Activated CD4-positive, alpha-beta T cell treated with anti-CD3 and anti-CD28 coated beads, Interleukin-2, amount 50 U/mL, for 16 hours (primary cell): ENCODE results near the gene SPATA13.

Experiments used
- DNase-seq: peaks from one replicate; pipeline ENCODE4 v3.0.0-alpha.2; 2020

SPATA13 gene

DNA sequence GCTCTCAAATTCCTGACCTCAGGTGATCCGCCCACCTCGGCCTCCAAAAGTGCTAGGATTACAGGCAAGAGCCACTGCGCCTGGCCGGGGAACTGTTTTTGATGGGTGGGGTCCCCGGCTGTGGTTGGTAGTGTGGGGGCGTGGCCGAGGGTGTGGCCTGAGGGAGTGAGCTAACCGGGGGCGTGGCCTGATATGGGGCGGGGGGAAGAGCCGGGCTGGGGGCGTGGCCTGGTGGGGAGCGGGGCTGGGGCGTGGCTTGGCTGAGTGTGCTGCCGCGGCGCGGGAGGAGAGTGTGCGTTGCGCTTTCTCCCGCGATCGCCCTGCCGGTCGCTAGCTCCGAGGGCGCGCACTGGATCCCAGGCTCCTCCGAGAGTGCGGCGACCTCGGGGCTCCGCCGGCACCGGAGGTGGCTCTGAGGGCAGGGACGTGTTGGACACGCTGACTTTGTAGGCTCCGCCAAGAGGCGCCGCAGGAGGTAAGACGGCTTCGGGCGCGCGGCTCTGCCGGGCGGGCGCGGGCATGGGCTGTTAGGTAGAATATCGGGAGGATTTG, at the start of gene SPATA13:
Gene SPATA13 (plus strand): TSS at position 263 of the 552 bp plus-strand sequence. CDS start 62,210 bp downstream, outside the sequence.
- DNase-seq: peak; percentile 94

DNA sequence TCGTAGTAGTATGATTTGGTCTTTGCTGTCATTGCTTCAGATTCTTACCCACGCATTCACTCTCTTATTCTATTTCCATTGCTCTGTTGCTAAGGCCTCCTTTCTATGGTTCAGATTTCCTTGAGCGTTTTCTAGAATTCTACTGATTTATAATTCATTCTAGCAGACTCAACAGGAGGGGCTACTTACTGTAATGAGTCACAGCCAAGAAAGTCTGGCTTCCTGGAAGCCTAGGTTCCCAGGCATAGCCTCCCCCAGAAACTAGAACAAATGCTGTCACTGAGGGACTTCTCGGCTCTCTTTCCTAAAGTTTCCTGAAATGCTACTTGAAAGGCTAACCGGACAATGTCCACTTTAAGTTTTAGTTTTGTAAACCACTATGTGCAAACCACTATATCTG, 47.7 kb upstream of the SPATA13 start:
- no peak for DNase-seq

DNA sequence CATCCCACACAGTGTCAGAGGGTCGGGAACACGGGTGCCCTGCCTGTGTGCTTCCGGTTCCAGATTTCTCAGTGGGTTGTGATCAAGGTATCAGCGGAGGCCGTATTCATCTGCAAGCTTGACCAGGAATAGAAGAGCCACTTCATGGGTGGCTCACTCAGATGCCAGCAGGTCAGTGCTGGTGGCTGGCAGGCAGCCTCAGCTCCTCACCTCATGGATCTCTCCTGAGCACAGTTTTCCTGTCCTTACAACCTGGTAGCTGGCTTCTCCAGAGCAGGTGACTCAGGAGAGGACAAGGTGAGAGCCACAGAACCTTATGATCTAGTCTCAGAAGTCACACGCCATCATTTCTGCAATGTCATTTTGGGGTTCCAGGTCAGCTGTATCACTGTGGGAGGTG, 44.8 kb upstream of the SPATA13 start:
- DNase-seq: no peak

DNA sequence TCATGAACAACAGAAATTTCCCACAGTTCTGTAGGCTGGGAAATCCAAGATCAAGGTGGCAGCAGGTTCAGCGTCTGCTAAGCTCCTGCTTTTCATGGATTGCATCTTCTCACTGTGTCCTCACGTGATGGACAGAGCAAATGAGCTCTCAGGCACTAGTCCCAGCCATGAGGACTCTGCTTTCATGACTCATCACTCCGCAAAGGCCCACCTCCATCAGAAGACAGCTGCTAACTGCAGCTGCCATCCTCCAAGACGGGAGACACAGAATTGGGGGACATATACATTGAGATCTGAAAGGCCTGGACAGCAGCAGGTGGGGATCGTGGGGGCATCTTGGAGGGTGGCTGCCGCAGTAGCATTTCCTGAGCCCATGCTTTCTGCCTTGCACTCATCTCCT, 44.4 kb upstream of the SPATA13 start:
- DNase-seq: no peak

DNA sequence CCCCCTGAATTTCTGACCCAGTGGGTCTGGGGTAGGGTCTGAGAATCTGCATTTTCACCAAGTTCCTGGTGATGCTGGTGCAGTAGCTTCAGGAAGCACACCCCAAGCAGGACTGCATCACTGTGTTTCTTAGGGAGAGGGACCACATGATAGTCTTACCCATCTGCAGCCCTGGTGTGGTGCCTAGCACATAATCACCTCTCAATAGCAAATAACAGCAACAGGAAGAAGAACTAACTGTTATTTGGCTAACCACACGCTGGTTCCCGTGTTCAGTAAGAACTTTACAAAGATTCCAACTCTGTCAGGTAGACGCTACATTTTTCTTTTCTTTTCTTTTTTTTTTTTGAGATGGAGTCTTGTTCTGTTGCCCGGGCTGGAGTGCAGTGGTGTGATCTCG, 41.9 kb upstream of the SPATA13 start:
- no peak for DNase-seq

DNA sequence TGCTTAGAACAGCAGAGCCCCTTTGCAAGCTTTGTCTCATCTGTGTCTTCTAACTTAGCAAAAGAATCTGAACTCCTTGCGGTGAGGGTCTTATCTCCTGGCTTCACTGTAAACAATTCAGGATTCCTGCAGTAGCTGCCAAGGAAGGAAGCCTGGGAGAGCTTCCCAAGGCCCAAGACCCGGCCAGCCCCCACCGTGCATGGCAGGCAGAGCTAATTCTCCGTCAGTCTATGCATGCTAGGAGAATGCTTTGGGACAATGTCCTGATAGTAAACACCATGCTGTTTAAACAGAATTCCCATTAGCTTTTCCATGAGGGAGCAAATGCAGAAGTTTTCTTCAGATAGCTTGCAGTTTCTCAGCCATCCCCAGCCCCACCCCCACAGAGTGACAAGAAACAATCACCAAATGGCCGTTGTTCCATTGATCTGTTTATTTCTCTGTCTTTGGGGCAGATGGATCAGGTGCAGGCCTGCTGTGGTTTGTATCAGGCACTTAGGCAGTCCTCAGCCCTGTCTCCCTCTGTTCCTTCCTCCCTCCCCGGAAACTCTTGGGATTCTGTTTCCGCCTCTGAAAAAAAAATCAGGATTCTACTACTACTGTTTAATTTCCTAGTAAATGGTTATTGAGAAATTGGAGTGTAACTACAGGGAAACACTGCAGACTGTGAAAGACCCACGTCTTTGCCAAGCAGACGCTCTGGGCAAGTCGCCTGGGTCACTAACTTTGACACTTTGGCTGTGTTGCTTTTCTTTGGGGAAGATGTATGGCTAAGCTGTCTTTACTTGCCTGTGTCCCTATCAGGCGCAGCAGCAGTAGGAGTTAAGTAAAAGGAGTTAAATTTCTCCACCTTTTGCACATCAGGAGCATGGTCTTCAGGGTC, 40.7 kb upstream of the SPATA13 start:
- no peak for DNase-seq

DNA sequence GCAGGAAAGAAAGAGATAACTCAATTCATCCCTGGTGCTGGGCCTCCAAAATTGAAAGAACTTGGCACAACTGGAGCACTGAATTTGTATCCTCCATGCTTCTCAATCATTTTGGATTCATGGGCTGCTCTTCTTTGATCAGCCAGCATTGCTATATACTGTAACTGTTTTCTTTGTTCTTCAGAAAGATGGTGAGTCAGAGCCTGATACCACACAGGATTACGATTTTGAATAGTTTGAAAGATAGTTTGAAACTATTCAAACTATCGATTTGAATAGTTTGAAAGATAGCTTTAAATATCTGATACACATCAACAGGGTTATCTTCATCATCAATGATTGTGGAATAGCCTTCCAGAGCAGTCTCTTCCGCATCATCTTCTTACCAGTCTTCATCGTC, 38.5 kb upstream of the SPATA13 start:
- DNase-seq: peak; percentile 82

DNA sequence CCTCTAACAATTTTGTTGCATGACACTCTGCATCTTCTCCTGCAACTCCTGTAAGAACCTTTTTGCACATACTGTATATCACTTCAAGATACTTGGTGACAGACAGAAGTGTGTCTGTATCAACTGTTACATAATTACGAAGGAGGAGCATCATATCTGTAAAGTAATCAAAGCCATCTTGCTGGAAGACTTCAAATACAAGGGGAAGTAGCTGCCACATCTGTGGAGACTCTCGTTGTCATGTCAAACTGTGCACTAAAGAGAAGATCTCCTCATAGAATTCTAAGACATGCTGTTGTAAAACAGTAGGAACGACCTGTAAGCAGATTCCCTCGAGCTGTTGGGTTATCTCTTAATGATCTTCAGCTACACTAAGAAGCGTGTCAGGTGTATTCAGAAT, 38.0 kb upstream of the SPATA13 start:
- DNase-seq: no peak

DNA sequence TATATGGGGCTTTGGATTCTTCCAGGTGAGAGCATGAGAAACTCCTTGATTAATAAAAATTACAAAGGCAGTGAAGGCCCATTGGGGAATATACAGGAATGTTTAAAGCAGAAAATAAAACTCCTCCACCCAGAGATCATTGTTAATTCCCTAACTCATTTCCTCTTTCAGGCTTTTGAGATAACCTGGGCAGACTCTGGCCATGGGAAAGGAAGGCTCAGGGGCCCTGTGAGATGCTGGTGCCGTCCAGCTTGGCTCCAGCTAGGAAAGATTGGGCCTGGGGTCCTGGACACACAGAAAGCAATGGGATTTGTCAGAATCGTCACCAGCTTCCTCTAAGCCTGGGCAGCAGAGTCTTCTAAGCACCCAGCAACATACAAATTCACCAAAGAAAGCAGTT, 36.8 kb upstream of the SPATA13 start:
- DNase-seq: no peak

DNA sequence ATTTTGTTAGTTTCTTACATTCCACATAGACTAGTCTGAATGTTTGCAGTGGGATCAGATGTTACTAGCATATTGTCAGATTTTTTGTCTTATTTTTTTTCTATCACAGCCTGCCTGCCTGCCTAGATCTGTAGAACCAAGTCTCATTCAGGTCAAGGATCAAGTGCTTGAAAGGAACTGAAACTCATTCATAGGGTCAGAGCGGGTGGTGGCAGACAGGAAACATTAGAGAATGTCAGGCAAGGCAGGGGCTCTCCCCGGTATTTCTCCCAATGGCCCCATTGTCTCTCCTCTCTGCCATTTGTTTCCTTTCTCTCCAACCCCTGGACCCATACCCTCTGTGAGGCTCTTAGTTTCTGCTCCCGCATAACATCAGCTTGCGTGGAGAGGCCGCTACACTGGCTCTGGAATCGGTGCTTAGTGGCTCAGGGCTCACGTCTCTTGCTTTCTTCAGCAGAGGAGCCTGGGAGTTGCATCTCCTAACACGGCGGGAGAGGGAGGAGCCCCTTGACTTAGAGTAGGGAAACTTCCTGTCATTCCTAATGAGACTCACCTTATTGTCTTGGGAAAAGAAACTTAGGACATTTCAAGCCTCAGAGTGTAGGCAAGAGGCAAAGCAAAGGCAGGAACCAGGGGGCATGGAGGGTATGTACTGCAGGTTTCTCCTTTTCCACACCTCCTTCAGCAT, 35.6 kb upstream of the SPATA13 start:
- peak; percentile 32 for DNase-seq

DNA sequence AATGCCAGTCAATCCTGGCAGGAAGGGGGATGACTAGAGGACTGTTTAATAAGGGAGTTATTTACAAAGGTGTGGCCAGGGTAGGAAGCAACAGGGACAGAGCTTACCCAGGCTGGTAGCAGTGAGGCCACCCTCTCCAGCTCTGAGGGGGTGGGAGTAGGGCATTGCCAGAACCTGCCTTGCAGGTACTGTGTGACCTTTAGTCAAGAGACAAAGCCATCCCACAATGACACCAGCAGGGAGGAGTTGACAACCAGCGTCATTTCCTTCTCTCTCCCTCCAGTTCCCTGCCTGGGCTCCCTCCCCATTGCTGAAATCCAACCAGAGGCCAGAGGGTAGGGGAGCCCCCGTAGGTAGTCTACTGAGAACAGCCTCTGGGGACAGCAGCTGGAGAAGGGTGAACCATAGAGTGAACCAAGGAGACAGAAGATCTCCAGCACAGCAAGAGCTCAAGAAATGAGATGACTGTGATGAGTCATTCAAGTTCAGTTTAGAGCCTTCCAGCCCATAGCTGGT, 33.3 kb upstream of the SPATA13 start:
- peak; percentile 81 for DNase-seq

DNA sequence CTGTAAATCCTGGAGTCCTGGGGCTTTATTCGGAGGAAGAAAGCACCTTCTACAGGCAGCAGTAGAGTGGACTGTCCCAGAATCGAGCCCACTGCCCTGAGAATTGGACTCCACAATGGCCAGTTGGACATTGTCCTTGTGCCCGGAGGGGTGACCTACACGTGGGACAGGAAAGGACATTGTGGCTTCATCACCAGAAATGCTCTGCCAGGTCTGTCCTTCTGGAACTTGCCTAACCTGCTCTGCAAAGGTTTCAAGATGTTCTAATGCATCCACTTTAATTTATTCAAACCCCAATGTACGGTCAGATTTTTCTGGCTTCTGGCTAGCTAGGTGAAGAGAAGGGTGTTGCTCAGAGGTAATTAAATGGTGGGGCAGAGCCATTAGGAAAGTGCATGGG, 32.4 kb upstream of the SPATA13 start:
- no peak for DNase-seq

DNA sequence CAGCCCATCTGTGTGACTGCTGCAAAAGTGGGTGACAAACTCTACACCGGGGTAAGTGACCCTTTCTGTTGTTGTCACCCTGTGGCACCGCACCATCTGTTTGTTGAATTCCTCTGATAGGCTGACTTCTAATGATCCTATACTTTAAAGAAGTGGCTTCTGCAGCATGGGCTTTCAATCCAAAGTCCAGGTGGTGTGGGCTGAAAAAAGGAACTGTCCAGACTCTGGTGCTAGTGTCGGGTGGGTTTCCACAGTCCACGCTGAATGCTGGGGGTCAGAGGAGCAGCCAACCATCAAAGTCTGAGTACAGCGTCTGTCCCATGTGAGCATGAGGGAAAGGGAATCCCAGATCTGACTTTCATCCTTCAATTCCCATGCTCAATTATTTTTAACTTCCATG, 31.6 kb upstream of the SPATA13 start:
- no peak for DNase-seq

DNA sequence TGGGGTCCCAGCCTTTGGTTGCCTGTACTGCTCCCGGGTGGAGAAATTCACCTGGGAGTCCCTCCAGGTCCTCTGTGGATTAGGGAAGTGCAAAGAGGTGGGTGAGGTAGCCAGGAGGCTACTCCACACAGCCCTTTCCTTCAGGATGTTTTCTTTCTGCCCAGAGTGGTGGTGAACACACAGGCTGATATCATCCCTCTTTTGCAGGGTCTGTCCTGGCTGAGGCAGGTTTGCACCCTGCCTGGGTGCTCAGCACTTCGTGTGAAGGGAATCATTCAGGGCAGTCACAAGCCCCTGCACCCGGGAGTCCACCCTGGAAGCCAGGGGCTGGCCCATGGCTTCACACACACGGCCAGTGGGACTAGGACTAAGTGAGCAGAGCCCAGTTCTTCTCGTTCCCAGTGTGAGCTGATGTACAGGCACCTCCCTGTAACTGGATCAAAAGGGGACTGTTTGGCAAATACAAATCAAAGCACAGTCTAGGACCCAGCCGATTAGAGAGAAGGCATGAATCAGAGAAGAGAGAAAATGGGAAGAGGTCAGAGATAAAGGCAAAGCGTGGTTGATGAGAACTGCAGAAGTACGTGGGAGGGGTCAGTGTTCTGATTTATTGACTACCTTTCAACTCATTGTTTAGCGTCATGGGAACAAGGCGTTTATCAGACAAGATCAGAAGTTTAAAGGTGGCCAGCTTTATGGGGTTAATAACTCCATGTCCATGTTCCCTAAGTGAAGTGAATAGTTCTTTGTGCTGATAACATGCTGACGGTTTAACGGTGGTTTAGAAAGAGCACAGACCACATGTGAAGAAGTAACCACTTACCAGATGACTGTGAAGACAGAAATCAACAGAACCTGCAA, 30.4 kb upstream of the SPATA13 start:
- peak; percentile 69 for DNase-seq

DNA sequence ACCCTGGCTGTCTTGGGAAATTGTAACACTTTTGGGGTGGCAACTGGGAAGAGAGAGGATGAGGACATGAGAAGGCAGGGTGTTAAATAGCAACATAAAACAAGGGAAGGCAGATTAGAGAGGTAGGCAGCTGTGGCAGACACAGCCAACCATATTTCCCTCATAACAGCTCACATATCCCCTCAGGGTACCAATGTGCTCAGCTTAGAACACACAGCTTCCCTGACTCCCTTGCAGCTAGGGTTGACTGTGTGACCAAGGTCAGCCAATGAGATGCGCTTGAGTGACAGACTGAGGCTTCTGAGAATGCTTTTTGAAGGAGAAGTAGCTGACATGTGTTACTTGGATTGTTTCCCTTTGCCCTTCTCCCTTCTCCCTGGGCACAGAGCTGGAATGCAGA, 28.8 kb upstream of the SPATA13 start:
- no peak for DNase-seq

DNA sequence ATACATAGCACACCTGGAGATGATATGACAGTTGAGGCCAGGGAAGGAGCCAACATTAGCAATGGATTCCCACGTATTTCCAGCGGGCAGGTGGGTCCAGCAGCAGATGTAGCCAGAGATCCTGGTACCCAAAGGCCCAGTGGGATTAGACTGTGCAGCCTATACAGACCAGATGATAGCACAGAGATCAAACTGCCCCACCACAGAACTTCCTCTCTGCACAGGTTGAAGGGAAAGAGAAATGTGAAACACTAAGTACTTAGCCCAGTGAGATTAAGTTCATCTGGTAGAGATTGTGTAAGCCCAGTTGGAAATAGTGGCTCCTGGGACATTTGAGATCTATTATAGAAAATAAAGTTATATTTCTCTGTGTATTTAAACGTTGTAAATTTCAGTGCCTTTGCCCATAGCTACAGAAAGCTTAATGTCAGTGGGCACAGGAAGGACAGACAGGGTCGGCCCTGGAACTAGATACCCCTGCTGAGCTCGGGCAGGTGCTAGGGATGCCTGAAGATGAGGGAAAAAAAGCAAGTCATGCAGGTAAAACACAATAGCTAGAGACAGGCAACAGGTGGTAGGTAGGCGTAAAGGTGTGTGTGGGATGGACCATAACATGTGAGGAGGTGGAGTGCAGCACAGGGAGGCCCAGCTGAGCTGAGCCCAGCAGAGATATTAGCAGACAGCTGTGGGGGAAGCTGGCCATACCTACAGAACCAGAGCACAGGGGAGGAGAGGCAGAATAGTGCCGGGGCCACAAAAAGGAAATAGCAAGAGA, 27.3 kb upstream of the SPATA13 start:
- no peak for DNase-seq

DNA sequence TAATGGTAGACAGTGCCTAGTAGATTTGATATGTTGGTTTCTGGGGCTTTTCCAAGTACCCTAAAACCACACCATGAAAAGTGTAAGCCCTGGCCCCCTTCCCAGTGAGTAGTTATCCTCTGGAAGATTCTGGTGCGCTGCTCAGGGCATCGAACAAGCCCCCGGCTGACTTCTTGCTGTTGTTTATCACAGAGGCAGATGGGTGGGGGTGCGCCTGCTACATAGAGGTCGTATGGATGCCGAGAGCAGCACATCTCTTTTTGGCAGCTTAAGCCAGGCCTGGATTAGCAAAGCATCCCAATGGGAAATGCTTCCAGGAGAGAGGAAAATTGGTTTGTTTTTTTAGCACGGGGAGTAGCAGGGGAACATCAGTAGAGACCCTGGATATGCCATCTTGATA, 26.3 kb upstream of the SPATA13 start:
- no peak for DNase-seq

DNA sequence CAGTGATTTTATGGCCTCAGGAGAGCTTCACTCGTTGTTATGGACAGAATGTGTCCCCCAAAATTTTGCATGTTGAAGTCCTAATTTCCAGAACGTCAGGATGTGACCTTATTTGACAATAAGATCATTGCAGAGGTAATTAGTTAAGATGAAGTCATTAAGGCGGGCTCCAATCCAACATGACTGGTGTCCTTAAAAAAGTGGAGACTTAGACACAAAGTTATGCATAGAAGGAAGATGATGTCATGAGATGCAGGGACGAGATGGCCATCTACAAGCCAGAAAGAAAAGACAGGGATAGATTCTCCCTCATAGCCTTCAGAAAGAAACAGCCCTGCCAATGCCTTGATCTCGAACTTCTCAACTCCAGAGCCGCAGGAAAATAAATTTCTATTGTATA, 25.8 kb upstream of the SPATA13 start:
- no peak for DNase-seq

DNA sequence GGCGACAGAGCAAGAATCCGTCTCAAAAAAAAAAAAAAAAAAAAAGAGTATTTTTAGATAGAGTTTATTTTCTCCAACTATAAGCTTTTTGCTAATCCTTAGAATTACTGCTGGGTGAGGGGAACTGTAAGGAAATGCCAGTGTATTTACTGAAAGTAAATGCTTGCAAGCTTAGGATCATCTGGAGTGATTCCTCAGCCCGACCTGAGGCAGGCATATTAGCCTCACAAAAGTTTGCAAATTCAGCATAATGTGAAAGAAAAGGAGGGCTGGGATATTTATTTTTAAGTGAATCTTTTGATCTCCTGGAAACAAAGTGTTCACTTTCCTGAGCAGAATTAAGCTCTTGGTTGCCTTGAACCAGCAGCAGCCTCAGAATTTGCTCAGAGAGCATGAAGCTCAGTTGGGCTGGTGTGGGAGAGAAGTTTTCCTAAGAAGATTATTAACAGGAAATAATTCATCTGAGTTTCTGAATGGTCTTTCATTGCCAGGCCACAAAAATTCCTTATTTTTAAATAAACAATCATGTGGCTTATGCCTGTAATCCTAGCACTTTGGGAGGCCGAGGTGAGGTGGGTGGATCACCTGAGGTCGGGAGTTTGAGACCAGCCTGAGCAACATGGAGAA, 24.7 kb upstream of the SPATA13 start:
- DNase-seq: no peak

DNA sequence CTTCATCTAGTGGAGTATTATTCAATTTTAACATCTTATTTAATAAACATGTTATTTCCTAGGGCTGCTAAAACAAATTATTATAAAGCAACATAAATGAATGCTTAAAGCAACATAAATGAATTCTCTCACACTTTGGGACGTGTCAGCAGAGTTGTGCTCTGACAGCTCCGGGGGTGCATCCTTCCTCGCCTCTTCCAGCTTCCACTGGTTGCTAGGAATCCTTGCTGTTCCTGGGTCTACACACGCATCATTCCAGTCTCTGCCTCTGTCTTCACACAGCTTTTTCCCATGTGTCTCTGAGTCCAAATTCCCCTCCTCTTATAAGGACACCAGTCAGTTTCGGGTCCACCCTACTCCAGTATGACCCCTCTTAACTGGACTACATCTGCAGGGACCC, 21.6 kb upstream of the SPATA13 start:
- no peak for DNase-seq

DNA sequence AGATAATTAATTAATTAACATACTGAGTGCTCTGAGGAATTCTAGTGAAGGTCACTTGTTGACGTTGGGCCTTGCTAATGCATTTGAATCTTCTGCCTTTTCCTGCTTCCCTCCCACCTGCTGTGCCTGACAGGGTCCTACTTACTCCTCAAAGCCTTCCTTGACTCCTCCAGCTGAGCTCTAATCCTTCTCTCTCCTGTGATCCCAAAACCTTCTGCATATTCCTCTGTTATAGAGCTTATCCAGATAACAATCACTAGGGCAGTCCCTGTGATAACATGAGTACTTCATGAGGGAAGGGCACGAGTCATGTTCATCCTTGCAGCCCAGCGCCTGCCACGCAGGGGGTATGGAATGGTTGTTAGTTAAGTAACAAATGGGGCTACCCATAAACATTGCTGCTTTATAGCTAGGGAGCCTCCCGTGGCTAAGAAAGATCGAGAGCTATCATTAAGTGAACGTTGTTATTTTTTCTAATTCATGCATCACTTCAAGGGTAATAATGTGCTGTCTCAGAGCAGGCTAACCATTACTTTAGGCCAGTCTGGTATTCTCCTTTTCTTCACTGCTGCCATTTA, 19.1 kb upstream of the SPATA13 start:
- DNase-seq: no peak
